HCT116 (cell line): Measurements from ENCODE around the gene GRK5. TPM values are rescaled to one million over a fixed set of nuclear protein-coding genes. Genes with fewer than 3 reads are reported as not detected.
"Not testable (repeated sequence)": the region's sequence is repeated elsewhere in the genome, so short reads cannot be mapped to it uniquely, and the experiment has no call there.

Experiments
- ATAC-seq: fragments of 200-7000 bp; cut with Tn5 transposase; 2 replicates; pipeline ENCODE4 v1.9.1; 2020; ENCODE audit warnings: mild to moderate bottlenecking, moderate library complexity
- BruUV-seq: library from RNA; stranded (reverse); fragments of 400-500 nt; replicated peaks from 2 replicates; lab custom pipeline; 2021; lab: Mats Ljungman, UMichigan
- CTCF ChIA-PET: fragments of 300-600 bp; sonication (Branson Sonifier 250); formaldehyde crosslinking; loops from one replicate; lab custom pipeline; 2021; ENCODE audit warnings: antibody characterized with exemption; lab: Charles Lee
- POLR2A ChIA-PET: fragments of 300-600, 350-600 bp; sonication (Branson Sonifier 250); formaldehyde crosslinking; loops from one replicate; lab custom pipeline; 2021; ENCODE audit warnings: antibody characterized with exemption; lab: Charles Lee
- RAD21 ChIA-PET, 2 experiments: fragments of 300-600 bp; sonication (Branson Sonifier 250); formaldehyde crosslinking; loops; one replicate each; lab custom pipeline; 2023; ENCODE audit warnings: low total read pairs in 2 of 2; ENCODE audit not compliant: uncharacterized antibody in 2 of 2, unreplicated experiment in 2 of 2, low non-redundant PET in 1 of 2; lab: Charles Lee
- DNase-seq: peaks from one replicate; pipeline ENCODE4 v3.0.0-alpha.2; 2010; ENCODE audit warnings: low read depth, low spot score
- H2AFZ ChIP-seq: fragments of 200-600 bp; shearing (Covaris generic), sonication (generic); 2 replicates; pipeline ENCODE4 v1.6.1; 2017; ENCODE audit warnings: low read depth, mixed run types, mixed read lengths, antibody characterized with exemption, low read length; ENCODE audit not compliant: poor library complexity, severe bottlenecking
- H3K27ac ChIP-seq: 2 replicates; pipeline ENCODE4 v1.5.1; 2012; ENCODE audit warnings: low read depth, low read length
- H3K27me3 ChIP-seq: fragments of 200-600 bp; sonication (generic); 2 replicates; pipeline ENCODE4 v1.6.1; 2016; ENCODE audit warnings: mixed run types, low read length, mixed read lengths; ENCODE audit not compliant: insufficient read depth
- H3K36me3 ChIP-seq, 2 experiments: fragments of 200-500 bp in 1 of 2; fragments of 200-600 bp in 1 of 2; sonication (Bioruptor generic) in 1 of 2; sonication (generic) in 1 of 2; 2 replicates each; pipeline versions ENCODE4 v1.5.1 to v1.6.1; 2014 to 2016; ENCODE audit warnings: low read length in 2 of 2, inconsistent platforms in 1 of 2, mixed read lengths in 1 of 2, mixed run types in 1 of 2; ENCODE audit not compliant: insufficient read depth in 2 of 2, control insufficient read depth in 1 of 2
- H3K4me1 ChIP-seq, 2 experiments: fragments of 200-600 bp in 1 of 2; sonication (generic) in 1 of 2; 2 replicates each; pipeline versions ENCODE4 v1.5.1 to v1.6.1; 2012 to 2017; ENCODE audit warnings: low read length in 2 of 2, inconsistent platforms in 1 of 2, mild to moderate bottlenecking in 1 of 2, mixed read lengths in 1 of 2, mixed run types in 1 of 2, moderate library complexity in 1 of 2; ENCODE audit not compliant: insufficient read depth in 2 of 2, control insufficient read depth in 1 of 2
- H3K4me2 ChIP-seq: fragments of 200-600 bp; sonication (generic); 2 replicates; pipeline ENCODE4 v1.6.1; 2017; ENCODE audit warnings: mixed run types, low read length, mixed read lengths
- H3K4me3 ChIP-seq, 2 experiments: fragments of 200-600 bp in 1 of 2; sonication (generic) in 1 of 2; replicated peaks in 1 of 2; 2 replicates each; pipeline ENCODE4 v1.5.1; 2011 to 2016; ENCODE audit warnings: low read length in 2 of 2, control low read depth in 1 of 2, low read depth in 1 of 2, mild to moderate bottlenecking in 1 of 2, mixed read lengths in 1 of 2, mixed run types in 1 of 2
- H3K79me2 ChIP-seq: fragments of 200-600 bp; sonication (generic); 2 replicates; pipeline ENCODE4 v1.6.1; 2017; ENCODE audit warnings: mild to moderate bottlenecking, mixed run types, low read length, moderate library complexity, mixed read lengths; ENCODE audit not compliant: insufficient read depth
- H3K9ac ChIP-seq: fragments of 200-600 bp; sonication (generic); 2 replicates; pipeline ENCODE4 v1.6.1; 2016; ENCODE audit warnings: low read length, mixed read lengths
- H3K9me2 ChIP-seq: fragments of 200-600 bp; sonication (generic), shearing (Covaris generic); 2 replicates; pipeline ENCODE4 v1.6.1; 2017; ENCODE audit warnings: mixed run types, mild to moderate bottlenecking, moderate library complexity; ENCODE audit not compliant: insufficient read depth
- H3K9me3 ChIP-seq, 2 experiments: fragments of 200-500 bp in 1 of 2; fragments of 200-600 bp in 1 of 2; sonication (Bioruptor generic) in 1 of 2; sonication (generic) in 1 of 2; 2 replicates each; pipeline ENCODE4 v1.6.1; 2014 to 2017; ENCODE audit warnings: low read length in 2 of 2, mixed read lengths in 2 of 2, inconsistent platforms in 1 of 2, low read depth in 1 of 2, mild to moderate bottlenecking in 1 of 2, mixed run types in 1 of 2, moderate library complexity in 1 of 2; ENCODE audit not compliant: control insufficient read depth in 1 of 2, insufficient read depth in 1 of 2
- H4K20me1 ChIP-seq: fragments of 200-600 bp; sonication (generic), shearing (Covaris generic); 2 replicates; pipeline ENCODE4 v1.6.1; 2017; ENCODE audit warnings: mixed run types, mild to moderate bottlenecking, moderate library complexity; ENCODE audit not compliant: insufficient read depth
- ATF3 ChIP-seq: IDR thresholded peaks from 2 replicates; pipeline ENCODE4 v1.6.1; 2012
- CEBPB ChIP-seq: IDR thresholded peaks from 2 replicates; pipeline ENCODE4 v1.6.1; 2012; ENCODE audit warnings: low read depth
- ELF1 ChIP-seq: IDR thresholded peaks from 2 replicates; pipeline ENCODE4 v1.6.1; 2012; ENCODE audit warnings: low read depth, borderline replicate concordance
- EZH2phosphoT487 ChIP-seq: fragments of 200-600 bp; IDR thresholded peaks from 2 replicates; pipeline ENCODE4 v1.6.1; 2018; ENCODE audit warnings: antibody characterized with exemption, borderline replicate concordance
- FOSL1 ChIP-seq: IDR thresholded peaks from 2 replicates; pipeline ENCODE4 v1.6.1; 2012; ENCODE audit warnings: low read depth
- JUND ChIP-seq: IDR thresholded peaks from 2 replicates; pipeline ENCODE4 v1.6.1; 2012
- POLR2A ChIP-seq: IDR thresholded peaks from 2 replicates; pipeline ENCODE4 v1.7.0; 2011; ENCODE audit warnings: borderline replicate concordance; ENCODE audit not compliant: insufficient read depth, insufficient read length; ENCODE audit errors: extremely low read depth
- REST ChIP-seq: IDR thresholded peaks from 2 replicates; pipeline ENCODE4 v1.6.1; 2012; ENCODE audit warnings: low read depth
- SIN3A ChIP-seq: IDR thresholded peaks from 2 replicates; pipeline ENCODE4 v1.6.1; 2012; ENCODE audit warnings: low read depth
- intact Hi-C: fragments of 100-400 bp; cut with micrococcal nuclease; formaldehyde crosslinking; loops from 2 replicates; pipeline ENCODE4 v1.10.0; 2022
- total RNA-seq: library from RNA; stranded (reverse); gene quantifications from one replicate; pipeline ENCODE4 v1.2.1, GENCODE V29; 2021; ENCODE audit not compliant: unreplicated experiment

Gene GRK5
- total RNA-seq, 1 experiment from 2014 or later, result 7.3 TPM

GRCh38 chr10:119257899-119258419 lies 50.6 kb downstream of the GRK5 start:
- Histone ChIP-seq H3K4me1 (peaks cover 29 to 35% of the 10 kb centered on the region in 2 experiments), H3K27me3 (no peaks in the 10 kb centered on the region), H3K9me2 (no peaks in the 10 kb centered on the region), H3K9ac (0 out of 2 replicates have a peak overlapping the region, but pooled peaks have one; percentile 5)
- RAD21 ChIA-PET, result no interaction called here
- TF ChIP-seq POLR2A (no peak), EZH2phosphoT487 (no peak), FOSL1 (no peak), CEBPB (no peak)
- TF ChIP-seq, all 23 proteins: peak for 0
- Histone ChIP-seq H3K9me3 (no peaks in the 10 kb centered on the region), H3K27ac (no peak overlapping the region), H4K20me1 (no peaks in the 10 kb centered on the region), H3K79me2 (no peaks in the 10 kb centered on the region), H3K36me3 (no peaks in the 10 kb centered on the region), H3K4me2 (no peak overlapping the region), H3K4me3 (no peak overlapping the region), H2AFZ (no peak overlapping the region)
- CTCF ChIA-PET, result no interaction called here
- DNase-seq (no peak), ATAC-seq (no peak)
- BruUV-seq, result no TSS peak
- intact Hi-C loops, result no loop called here
- POLR2A ChIA-PET, result no interaction called here

- POLR2A ChIA-PET, result no interaction called here
- Histone ChIP-seq H3K27ac (no peak overlapping the region), H3K79me2 (no peaks in the 10 kb centered on the region), H3K36me3 (no peaks in the 10 kb centered on the region), H3K9me3 (no peaks in the 10 kb centered on the region), H2AFZ (no peak overlapping the region), H3K4me1 (peaks cover 24 to 27% of the 10 kb centered on the region in 2 experiments), H3K4me2 (no peak overlapping the region), H3K4me3 (no peak overlapping the region), H3K27me3 (no peaks in the 10 kb centered on the region), H3K9ac (no peak overlapping the region), H4K20me1 (no peaks in the 10 kb centered on the region), H3K9me2 (no peaks in the 10 kb centered on the region)
- ATAC-seq (no peak), DNase-seq (no peak)
- no TSS peak for BruUV-seq
- CTCF ChIA-PET, result no interaction called here
- RAD21 ChIA-PET, result no interaction called here
- no peak for TF ChIP-seq ATF3
- no peak for TF ChIP-seq ELF1
- TF ChIP-seq REST, result no peak
- TF ChIP-seq SIN3A, result no peak
- no peak for TF ChIP-seq JUND
- intact Hi-C loops, result no loop called here
Observed at GRCh38 chr10:119259345-119259744, 52.0 kb downstream of the GRK5 start.

- H3K9me2 ChIP-seq, CTCF ChIA-PET, BruUV-seq, H3K4me2 ChIP-seq, DNase-seq, H3K9me3 ChIP-seq, H3K9ac ChIP-seq, ATAC-seq, H2AFZ ChIP-seq, H3K4me3 ChIP-seq, intact Hi-C loops, H4K20me1 ChIP-seq, H3K27ac ChIP-seq, H3K36me3 ChIP-seq, H3K79me2 ChIP-seq, POLR2A ChIA-PET, RAD21 ChIA-PET, H3K27me3 ChIP-seq: not testable (repeated sequence)
- H3K4me1 ChIP-seq, result peaks cover 7 to 20% of the 10 kb centered on the region in 2 experiments
Observed at GRCh38 chr10:119261016-119261415, 53.6 kb downstream of the GRK5 start.
